B cell (primary cell): Measurements from ENCODE around the gene SGCD. TPM values are rescaled to one million over a fixed set of nuclear protein-coding genes. Genes with fewer than 3 reads are reported as not detected.

Source experiments
- ATAC-seq: fragments of 200-7000 bp; cut with Tn5 transposase; one replicate; pipeline ENCODE4 v1.10.0; 2021; ENCODE audit warnings: low read depth, mild to moderate bottlenecking, moderate number of reproducible peaks, moderate library complexity
- CTCF ChIA-PET: fragments of 350-600 bp; sonication (Branson Sonifier 250); formaldehyde crosslinking; loops from one replicate; lab custom pipeline; 2021; ENCODE audit warnings: antibody characterized with exemption, inconsistent platforms; lab: Charles Lee
- POLR2A ChIA-PET: fragments of 350-600 bp; sonication (Branson Sonifier 250); formaldehyde crosslinking; loops from one replicate; lab custom pipeline; 2021; ENCODE audit warnings: antibody characterized with exemption; lab: Charles Lee
- DNase-seq: peaks from one replicate; pipeline ENCODE4 v3.0.0; 2013
- H2AFZ ChIP-seq: 2 replicates; pipeline ENCODE4 v1.6.1; 2012; ENCODE audit warnings: mild to moderate bottlenecking, low read depth, low read length; ENCODE audit not compliant: insufficient read depth, poor library complexity, severe bottlenecking
- H3K27ac ChIP-seq, 2 donors: 1 replicate in 1 of 2; 2 replicates in 1 of 2; pipeline ENCODE4 v1.5.1; 2012 to 2013; ENCODE audit warnings: low read length in 2 of 2, mild to moderate bottlenecking in 2 of 2, moderate library complexity in 1 of 2
- H3K27me3 ChIP-seq, 4 experiments: fragments of 200-600 bp in 1 of 4; sonication (generic) in 1 of 4; replicated peaks in 1 of 4; 1 replicate in 2 of 4; 2 replicates in 2 of 4; pipeline versions ENCODE4 v1.6.1 to v1.7.0; 2013 to 2016; ENCODE audit warnings: low read length in 3 of 4, mild to moderate bottlenecking in 2 of 4, mixed read lengths in 1 of 4, moderate library complexity in 1 of 4; ENCODE audit not compliant: insufficient read depth in 4 of 4, control insufficient read depth in 3 of 4; ENCODE audit errors: control extremely low read depth in 1 of 4
- H3K36me3 ChIP-seq, 2 experiments: replicated peaks in 1 of 2; 1 replicate in 1 of 2; 2 replicates in 1 of 2; pipeline versions ENCODE4 v1.6.1 to v1.7.1; 2013; ENCODE audit warnings: low read length in 1 of 2; ENCODE audit not compliant: insufficient read depth in 2 of 2, control insufficient read depth in 1 of 2; ENCODE audit errors: control extremely low read depth in 1 of 2, extremely low read depth in 1 of 2
- H3K4me1 ChIP-seq, 2 donors: fragments of 200-600 bp in 1 of 2; sonication (generic) in 1 of 2; 1 replicate in 1 of 2; 2 replicates in 1 of 2; pipeline versions ENCODE4 v1.5.1 to v1.6.1; 2013 to 2017; ENCODE audit warnings: low read length in 2 of 2; ENCODE audit not compliant: control insufficient read depth in 2 of 2, insufficient read depth in 2 of 2
- H3K4me2 ChIP-seq: replicated peaks from 2 replicates; pipeline ENCODE3; 2012; ENCODE audit warnings: mild to moderate bottlenecking, low read depth, low read length; ENCODE audit not compliant: poor library complexity, severe bottlenecking
- H3K4me3 ChIP-seq, 5 experiments: fragments of 200-600 bp in 1 of 5; sonication (generic) in 1 of 5; 1 replicate in 3 of 5; 2 replicates in 2 of 5; pipeline versions ENCODE4 v1.5.1 to v1.7.0; 2011 to 2016; ENCODE audit warnings: low read length in 4 of 5, mild to moderate bottlenecking in 4 of 5, low read depth in 2 of 5, control low read depth in 1 of 5, moderate library complexity in 1 of 5; ENCODE audit not compliant: insufficient read depth in 1 of 5; ENCODE audit errors: control extremely low read depth in 1 of 5, extremely low read depth in 1 of 5
- H3K79me2 ChIP-seq: fragments of 200-600 bp; sonication (generic); one replicate; pipeline ENCODE4 v1.6.0; 2016; ENCODE audit warnings: low read length; ENCODE audit not compliant: control insufficient read depth, insufficient read depth
- H3K9ac ChIP-seq: fragments of 200-600 bp; sonication (generic); 2 replicates; pipeline ENCODE4 v1.6.1; 2017; ENCODE audit warnings: mild to moderate bottlenecking, low read length, moderate library complexity
- H3K9me3 ChIP-seq, 3 donors: one replicate each; pipeline versions ENCODE4 v1.6.1 to v1.7.1; 2013; ENCODE audit warnings: low read length in 2 of 3; ENCODE audit not compliant: control insufficient read depth in 2 of 3, insufficient read depth in 1 of 3; ENCODE audit errors: control extremely low read depth in 1 of 3
- H4K20me1 ChIP-seq: 2 replicates; pipeline ENCODE4 v1.6.0; 2012; ENCODE audit warnings: mild to moderate bottlenecking, low read length; ENCODE audit not compliant: insufficient read depth, control insufficient read depth, poor library complexity, severe bottlenecking
- H3K27ac Mint-ChIP-seq: one replicate; pipeline ENCODE4 v1.8.0; 2021; ENCODE audit warnings: mixed read lengths
- H3K27me3 Mint-ChIP-seq: one replicate; pipeline ENCODE4 v1.8.0; 2021; ENCODE audit warnings: mixed read lengths
- H3K4me1 Mint-ChIP-seq: one replicate; pipeline ENCODE4 v1.8.0; 2021; ENCODE audit warnings: mixed read lengths
- H3K4me3 Mint-ChIP-seq: one replicate; pipeline ENCODE4 v1.8.0; 2021; ENCODE audit warnings: mixed read lengths
- H3K9me3 Mint-ChIP-seq: one replicate; pipeline ENCODE4 v1.8.0; 2022; ENCODE audit warnings: mixed read lengths; ENCODE audit not compliant: insufficient read depth
- EZH2 ChIP-seq: IDR thresholded peaks from 2 replicates; pipeline ENCODE4 v1.6.1; 2012; ENCODE audit warnings: borderline replicate concordance, low read depth, mild to moderate bottlenecking, moderate library complexity, low read length; ENCODE audit not compliant: insufficient read depth, poor library complexity, severe bottlenecking
- WGBS: methylation state at CpG from one replicate; pipeline ENCODE4 v1.1.5; 2013; ENCODE audit warnings: missing lambda C conversion rate; ENCODE audit not compliant: insufficient coverage; 5-methylcytosine and 5-hydroxymethylcytosine counted together
- intact Hi-C: fragments of 100-400 bp; cut with micrococcal nuclease; formaldehyde crosslinking; loops from one replicate; pipeline ENCODE4 v1.10.0; 2022
- polyA plus RNA-seq: library from polyadenylated mRNA; depleted of rRNA; stranded (reverse); fragments of >200 nt; gene quantifications from 2 replicates; pipeline ENCODE4 v1.2.3, GENCODE V29; 2012
- total RNA-seq, 2 donors: library from RNA; stranded (reverse); fragments of 120-200 nt in 1 of 2; gene quantifications; 1 replicate in 1 of 2; 2 replicates in 1 of 2; pipeline versions ENCODE4 v1.2.3 to v1.2.4, GENCODE V29; 2013 to 2022
- TF ChIP-seq, protein P1 (sequence below): fragments of 200-600 bp; IDR thresholded peaks from one replicate; pipeline ENCODE4 v1.8.0; 2022; ENCODE audit warnings: antibody characterized with exemption, mild to moderate bottlenecking

Gene SGCD
- total and polyA plus RNA-seq, 2 donors (not counting 1 experiment from before 2014, with no cell fraction given): not detected

DNA sequence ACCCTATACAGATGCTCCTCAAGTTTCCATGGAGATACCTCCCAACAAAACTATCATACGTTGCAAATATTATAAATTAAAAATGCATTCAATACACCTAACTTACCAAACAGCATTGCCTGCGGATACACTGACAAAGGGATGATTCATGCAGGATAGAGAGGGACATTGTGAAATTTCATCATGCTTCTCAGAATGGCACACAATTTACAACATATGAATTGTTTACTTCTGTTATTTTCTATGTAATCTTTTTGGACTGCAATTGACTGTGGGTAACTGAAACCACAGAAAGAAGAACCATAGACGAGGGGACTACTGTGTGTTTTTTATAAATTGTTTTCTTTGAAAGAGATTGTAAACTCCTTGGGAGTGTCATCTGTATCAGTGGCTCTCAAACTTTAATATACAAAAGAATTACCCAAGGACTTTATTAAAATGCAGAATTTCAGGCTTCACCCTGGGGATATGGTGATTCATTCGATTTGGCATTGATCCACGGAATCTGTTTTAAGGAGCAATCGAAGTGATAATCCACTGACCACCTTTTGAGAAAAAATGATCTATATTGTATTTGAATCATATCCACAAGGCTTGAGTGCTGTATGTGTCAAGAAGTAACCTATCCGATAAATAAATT, 146.4 kb downstream of the SGCD start:
- ATAC-seq: no peak
- Histone ChIP-seq H3K9me3 (no peaks in the 10 kb centered on the region), H3K4me3 (no peak overlapping the region), H3K79me2 (no peaks in the 10 kb centered on the region), H2AFZ (no peak overlapping the region), H3K27ac (no peak overlapping the region), H3K4me1 (no peaks in the 10 kb centered on the region), H3K36me3 (no peaks in the 10 kb centered on the region), H4K20me1 (no peaks in the 10 kb centered on the region), H3K27me3 (no peaks in the 10 kb centered on the region), H3K9ac (no peak overlapping the region), H3K4me2 (no peak overlapping the region)
- H3K27ac Mint-ChIP-seq: no peak overlapping the region
- H3K27me3 Mint-ChIP-seq: peaks cover 3% of the 10 kb centered on the region
- CTCF ChIA-PET: no interaction called here
- no CpG with 5 or more reads among the region's 7 CpGs for WGBS
- H3K4me3 Mint-ChIP-seq: no peak overlapping the region
- POLR2A ChIA-PET: no interaction called here
- H3K9me3 Mint-ChIP-seq: no peaks in the 10 kb centered on the region
- no peaks in the 10 kb centered on the region for H3K4me1 Mint-ChIP-seq
- intact Hi-C loops: no loop called here
- TF ChIP-seq EZH2: no peak
- TF ChIP-seq, protein P1, sequence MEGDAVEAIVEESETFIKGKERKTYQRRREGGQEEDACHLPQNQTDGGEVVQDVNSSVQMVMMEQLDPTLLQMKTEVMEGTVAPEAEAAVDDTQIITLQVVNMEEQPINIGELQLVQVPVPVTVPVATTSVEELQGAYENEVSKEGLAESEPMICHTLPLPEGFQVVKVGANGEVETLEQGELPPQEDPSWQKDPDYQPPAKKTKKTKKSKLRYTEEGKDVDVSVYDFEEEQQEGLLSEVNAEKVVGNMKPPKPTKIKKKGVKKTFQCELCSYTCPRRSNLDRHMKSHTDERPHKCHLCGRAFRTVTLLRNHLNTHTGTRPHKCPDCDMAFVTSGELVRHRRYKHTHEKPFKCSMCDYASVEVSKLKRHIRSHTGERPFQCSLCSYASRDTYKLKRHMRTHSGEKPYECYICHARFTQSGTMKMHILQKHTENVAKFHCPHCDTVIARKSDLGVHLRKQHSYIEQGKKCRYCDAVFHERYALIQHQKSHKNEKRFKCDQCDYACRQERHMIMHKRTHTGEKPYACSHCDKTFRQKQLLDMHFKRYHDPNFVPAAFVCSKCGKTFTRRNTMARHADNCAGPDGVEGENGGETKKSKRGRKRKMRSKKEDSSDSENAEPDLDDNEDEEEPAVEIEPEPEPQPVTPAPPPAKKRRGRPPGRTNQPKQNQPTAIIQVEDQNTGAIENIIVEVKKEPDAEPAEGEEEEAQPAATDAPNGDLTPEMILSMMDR: no peak
- no peak for DNase-seq

DNA sequence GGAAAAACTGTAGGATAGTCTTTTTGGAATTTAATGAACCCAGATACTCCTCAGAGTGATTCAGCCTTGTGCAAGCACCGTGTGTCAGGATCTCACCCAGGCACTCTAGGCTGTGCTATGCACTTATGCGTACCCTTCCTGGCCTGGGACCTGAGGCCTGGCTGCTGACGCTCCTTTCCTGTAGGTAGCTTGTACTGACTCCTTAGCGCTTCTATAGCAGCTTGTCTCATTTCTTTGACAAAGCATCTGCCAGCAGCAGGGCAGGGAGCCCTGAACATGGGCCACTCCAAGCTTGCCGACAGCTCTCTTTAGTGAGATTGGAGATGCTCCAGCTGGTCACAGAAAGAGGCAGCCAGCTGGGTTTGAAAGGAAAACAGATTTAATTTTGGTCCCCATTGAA, 147.3 kb downstream of the SGCD start:
- no peak overlapping the region for H3K27ac ChIP-seq
- H3K27me3 Mint-ChIP-seq: peaks cover 3% of the 10 kb centered on the region
- intact Hi-C loops: no loop called here

More for the DNA sequence above, 147.3 kb downstream of the SGCD start:
- Histone ChIP-seq H3K4me1 (no peaks in the 10 kb centered on the region), H3K9me3 (no peaks in the 10 kb centered on the region), H4K20me1 (no peaks in the 10 kb centered on the region), H3K27me3 (no peaks in the 10 kb centered on the region), H3K4me2 (no peak overlapping the region), H2AFZ (no peak overlapping the region), H3K79me2 (no peaks in the 10 kb centered on the region), H3K9ac (no peak overlapping the region), H3K36me3 (no peaks in the 10 kb centered on the region), H3K4me3 (no peak overlapping the region)
- TF ChIP-seq, protein P1: no peak
- TF ChIP-seq EZH2: no peak
- H3K4me3 Mint-ChIP-seq: no peak overlapping the region
- CTCF ChIA-PET: no interaction called here
- DNase-seq (no peak), ATAC-seq (no peak)
- 88% methylated on average over 5 of the region's 5 CpGs for WGBS
- no peaks in the 10 kb centered on the region for H3K4me1 Mint-ChIP-seq
- POLR2A ChIA-PET: no interaction called here
- no peaks in the 10 kb centered on the region for H3K9me3 Mint-ChIP-seq
- H3K27ac Mint-ChIP-seq: no peak overlapping the region
